Calu3 (cell line): Measurements from ENCODE around the gene IFI27L1. TPM values are rescaled to one million over a fixed set of nuclear protein-coding genes. Genes with fewer than 3 reads are reported as not detected.

Experiments used
- BruUV-seq: library from RNA; stranded (reverse); fragments of 400-500 nt; replicated peaks from 2 replicates; lab custom pipeline; 2021; lab: Mats Ljungman, UMichigan
- CTCF ChIA-PET: fragments of 300-600 bp; sonication (Branson Sonifier 250); formaldehyde crosslinking; loops from one replicate; lab custom pipeline; 2022; ENCODE audit warnings: antibody characterized with exemption; lab: Charles Lee
- DNase-seq: peaks from one replicate; pipeline ENCODE4 v3.0.0; 2022
- H3K27ac Mint-ChIP-seq: one replicate; pipeline ENCODE4 v1.8.0; 2022; ENCODE audit warnings: mixed read lengths; ENCODE audit not compliant: unreplicated experiment
- H3K27me3 Mint-ChIP-seq: one replicate; pipeline ENCODE4 v1.8.0; 2022; ENCODE audit warnings: mixed read lengths; ENCODE audit not compliant: unreplicated experiment
- H3K36me3 Mint-ChIP-seq: one replicate; pipeline ENCODE4 v1.8.0; 2022; ENCODE audit warnings: mild to moderate bottlenecking, moderate library complexity, mixed read lengths; ENCODE audit not compliant: insufficient read depth, unreplicated experiment
- H3K4me1 Mint-ChIP-seq: one replicate; pipeline ENCODE4 v1.8.0; 2022; ENCODE audit warnings: mild to moderate bottlenecking, low read depth, mixed read lengths; ENCODE audit not compliant: unreplicated experiment
- H3K4me3 Mint-ChIP-seq: one replicate; pipeline ENCODE4 v1.8.0; 2022; ENCODE audit warnings: mild to moderate bottlenecking, low read depth, moderate library complexity, mixed read lengths; ENCODE audit not compliant: unreplicated experiment
- H3K9me3 Mint-ChIP-seq: one replicate; pipeline ENCODE4 v1.8.0; 2022; ENCODE audit warnings: low read depth, mixed read lengths; ENCODE audit not compliant: unreplicated experiment
- CTCF ChIP-seq: fragments of 200-600 bp; IDR thresholded peaks from one replicate; pipeline ENCODE4 v1.8.0; 2022; ENCODE audit warnings: antibody characterized with exemption; ENCODE audit not compliant: unreplicated experiment
- intact Hi-C: fragments of 100-400 bp; cut with micrococcal nuclease; formaldehyde crosslinking; loops from one replicate; pipeline ENCODE4 v1.10.0; 2022; ENCODE audit not compliant: unreplicated experiment
- total RNA-seq: library from RNA; stranded (reverse); gene quantifications from 2 replicates; pipeline ENCODE4 v1.2.3, GENCODE V29; 2022

IFI27L1 gene
- total RNA-seq, 1 experiment from 2014 or later, result 17.7 TPM

- H3K4me1 Mint-ChIP-seq, result no peaks in the 10 kb centered on the region
- no peaks in the 10 kb centered on the region for H3K9me3 Mint-ChIP-seq
- no peaks in the 10 kb centered on the region for H3K27me3 Mint-ChIP-seq
- no TSS peak for BruUV-seq
- no peak overlapping the region for H3K4me3 Mint-ChIP-seq
- H3K27ac Mint-ChIP-seq, result no peak overlapping the region
- peaks cover 55% of the 10 kb centered on the region for H3K36me3 Mint-ChIP-seq
- TF ChIP-seq CTCF, result no peak
- DNase-seq, result no peak
- intact Hi-C loops, result no loop called here
- CTCF ChIA-PET, result no interaction called here
These were observed 37.2 kb upstream of the IFI27L1 start for GRCh38 chr14:94043756-94044475.

- Mint-ChIP-seq H3K27me3 (no peaks in the 10 kb centered on the region), H3K4me3 (no peak overlapping the region), H3K4me1 (no peaks in the 10 kb centered on the region), H3K27ac (no peak overlapping the region), H3K9me3 (no peaks in the 10 kb centered on the region), H3K36me3 (peaks cover 58% of the 10 kb centered on the region)
- no peak for TF ChIP-seq CTCF
- intact Hi-C loops, result no loop called here
- CTCF ChIA-PET, result no interaction called here
- no TSS peak for BruUV-seq
- DNase-seq, result no peak
These were observed 36.5 kb upstream of the IFI27L1 start for GRCh38 chr14:94044476-94045091.

GRCh38 chr14:94045101-94045500, 36.0 kb upstream of the IFI27L1 start:
- DNase-seq, result no peak
- no peak overlapping the region for H3K4me3 Mint-ChIP-seq
- intact Hi-C loops, result no loop called here
- no peaks in the 10 kb centered on the region for H3K4me1 Mint-ChIP-seq
- CTCF ChIA-PET, result no interaction called here
- no TSS peak for BruUV-seq
- no peak overlapping the region for H3K27ac Mint-ChIP-seq
- peaks cover 64% of the 10 kb centered on the region for H3K36me3 Mint-ChIP-seq
- TF ChIP-seq CTCF, result no peak
- H3K27me3 Mint-ChIP-seq, result no peaks in the 10 kb centered on the region
- H3K9me3 Mint-ChIP-seq, result no peaks in the 10 kb centered on the region

- H3K9me3 Mint-ChIP-seq, result no peaks in the 10 kb centered on the region
- BruUV-seq, result no TSS peak
- no peak for TF ChIP-seq CTCF
- no peaks in the 10 kb centered on the region for H3K4me1 Mint-ChIP-seq
- H3K4me3 Mint-ChIP-seq, result no peak overlapping the region
- DNase-seq, result no peak
- H3K36me3 Mint-ChIP-seq, result peaks cover 64% of the 10 kb centered on the region
- no peak overlapping the region for H3K27ac Mint-ChIP-seq
- intact Hi-C loops, result no loop called here
- CTCF ChIA-PET, result no interaction called here
- H3K27me3 Mint-ChIP-seq, result no peaks in the 10 kb centered on the region
These were observed 35.4 kb upstream of the IFI27L1 start for GRCh38 chr14:94045563-94046345.
